Measurements from ENCODE around the gene TRPM6. TPM values are rescaled to one million over a fixed set of nuclear protein-coding genes. Genes with fewer than 3 reads are reported as not detected.
"Not testable (repeated sequence)": the region's sequence is repeated elsewhere in the genome, so short reads cannot be mapped to it uniquely, and the experiment has no call there.

Gene TRPM6
- total and polyA plus RNA-seq, 3 donors from 2014 or later = 2.8 to 6.7 (median 4.2) TPM

GRCh38 chr9:74908665-74909064 is 20.9 kb upstream of the TRPM6 start:
- H3K27ac ChIP-seq = no peak overlapping the region
- no peaks in the 10 kb centered on the region for H3K4me1 ChIP-seq
- H3K27me3 ChIP-seq = no peaks in the 10 kb centered on the region
- H3K4me3 ChIP-seq = no peak overlapping the region
- intact Hi-C loops (cut with DNase I; ENCODE audit: low total_unique reads) = no loop called here
- no peaks in the 10 kb centered on the region for H3K36me3 ChIP-seq (ENCODE audit: low read depth, missing control alignments)
- 63 to 65% methylated on average over 4 of the region's 4 CpGs for WGBS, 2 donors
- no peaks in the 10 kb centered on the region for H3K9me3 ChIP-seq
- TF ChIP-seq POLR2A (IDR thresholded peaks at IDR 0.05) = no peak
- no peak for TF ChIP-seq CTCF (IDR thresholded peaks at IDR 0.05)
- no peak for DNase-seq

- H3K9me3 ChIP-seq = no peaks in the 10 kb centered on the region
- no peak for DNase-seq
- no peaks in the 10 kb centered on the region for H3K36me3 ChIP-seq (ENCODE audit: low read depth, missing control alignments)
- H3K4me3 ChIP-seq = no peak overlapping the region
- intact Hi-C loops (cut with DNase I; ENCODE audit: low total_unique reads) = no loop called here
- TF ChIP-seq POLR2A (IDR thresholded peaks at IDR 0.05) (no peak), CTCF (IDR thresholded peaks at IDR 0.05) (no peak)
- WGBS, 2 donors = 82 to 98% methylated on average over 3 of the region's 3 CpGs
- no peak overlapping the region for H3K27ac ChIP-seq
- H3K4me1 ChIP-seq = no peaks in the 10 kb centered on the region
- H3K27me3 ChIP-seq = no peaks in the 10 kb centered on the region
Measured at GRCh38 chr9:74907085-74907484, 19.4 kb upstream of the TRPM6 start.

- Histone ChIP-seq H3K27me3 (no peaks in the 10 kb centered on the region), H3K4me1 (no peaks in the 10 kb centered on the region), H3K36me3 (ENCODE audit: low read depth, missing control alignments) (no peaks in the 10 kb centered on the region), H3K4me3 (no peak overlapping the region), H3K9me3 (no peaks in the 10 kb centered on the region), H3K27ac (no peak overlapping the region)
- intact Hi-C loops (cut with DNase I; ENCODE audit: low total_unique reads) = no loop called here
- no peak for DNase-seq
- no peak for TF ChIP-seq POLR2A (IDR thresholded peaks at IDR 0.05)
- no peak for TF ChIP-seq CTCF (IDR thresholded peaks at IDR 0.05)
Measured at GRCh38 chr9:74901001-74901400, 13.3 kb upstream of the TRPM6 start.

- H3K27ac ChIP-seq; H3K27me3 ChIP-seq; H3K4me1 ChIP-seq; H3K36me3 ChIP-seq (ENCODE audit: low read depth, missing control alignments); H3K4me3 ChIP-seq; H3K9me3 ChIP-seq; DNase-seq; intact Hi-C loops (cut with DNase I; ENCODE audit: low total_unique reads): not testable (repeated sequence)
- WGBS, 2 donors = 92 to 93% methylated on average over 3 of the region's 3 CpGs
Measured at GRCh38 chr9:74888449-74888848, 728 bp upstream of the TRPM6 start.

- 63 to 73% methylated on average over 4 of the region's 4 CpGs for WGBS, 2 donors
- Histone ChIP-seq H3K27me3 (no peaks in the 10 kb centered on the region), H3K4me3 (no peak overlapping the region), H3K27ac (no peak overlapping the region), H3K4me1 (no peaks in the 10 kb centered on the region), H3K9me3 (no peaks in the 10 kb centered on the region), H3K36me3 (ENCODE audit: low read depth, missing control alignments) (no peaks in the 10 kb centered on the region)
- TF ChIP-seq POLR2A (IDR thresholded peaks at IDR 0.05) = no peak
- no peak for TF ChIP-seq CTCF (IDR thresholded peaks at IDR 0.05)
- intact Hi-C loops (cut with DNase I; ENCODE audit: low total_unique reads) = no loop called here
- no peak for DNase-seq
Measured at GRCh38 chr9:74887981-74888370, 255 bp upstream of the TRPM6 start.

Measured in testis (tissue), 3 donors.